Uterus (tissue), 2 donors: ENCODE measurements around the gene MAD1L1.

Source experiments
- CTCF ChIP-seq, 4 experiments: fragments of 200-600 bp in 2 of 4; fragments of 450-650 bp in 2 of 4; sonication (generic) in 2 of 4; IDR thresholded peaks; one replicate each; pipeline ENCODE4 v1.5.1; 2016 to 2019; ENCODE audit warnings: antibody characterized with exemption in 4 of 4, mild to moderate bottlenecking in 2 of 4, moderate library complexity in 1 of 4
- POLR2A ChIP-seq, 2 donors: fragments of 450-650 bp; IDR thresholded peaks; one replicate each; pipeline ENCODE4 v1.6.1; 2016; ENCODE audit warnings: antibody characterized with exemption in 2 of 2, mild to moderate bottlenecking in 1 of 2, moderate library complexity in 1 of 2

DNA sequence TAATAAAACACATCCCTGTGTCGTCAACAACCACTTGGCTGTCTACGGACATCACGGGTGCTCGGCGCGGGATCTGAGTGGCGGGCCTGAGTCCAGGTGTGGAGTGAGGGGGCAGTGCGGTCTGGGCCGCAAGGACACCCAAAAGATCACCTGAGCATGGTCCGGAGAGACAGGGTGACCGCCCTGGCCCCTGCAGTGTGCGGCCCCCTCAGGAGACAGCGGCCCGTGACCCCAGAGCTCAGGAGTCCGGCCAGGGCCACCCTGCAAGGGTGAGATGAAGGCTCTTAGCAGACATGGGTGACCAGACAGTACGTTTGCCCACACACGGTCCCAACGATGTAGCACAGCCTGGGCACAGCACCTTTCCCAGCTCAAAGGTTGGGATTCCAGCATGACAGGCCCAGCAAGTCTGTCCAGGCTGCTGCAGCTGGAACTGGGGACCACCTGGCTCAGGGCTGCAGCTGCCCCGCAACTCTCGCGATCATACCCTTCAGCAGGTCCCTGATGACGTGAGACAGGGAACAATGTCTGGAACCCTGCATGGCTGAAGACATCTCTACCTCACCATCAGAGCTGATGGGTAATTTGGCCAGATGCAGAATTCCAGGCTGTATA lies 324.9 kb downstream of the MAD1L1 start:
- TF ChIP-seq CTCF (IDR thresholded peaks at IDR 0.05) (no peak), POLR2A (IDR thresholded peaks at IDR 0.05) (no peak)
